ENCODE measurements around the gene FGD6.

The FGD6 gene

GRCh38 chr12:95072900-95073697 is 144.2 kb downstream of the FGD6 start, which contains the start of gene NR2C1 (continued):
- TF ChIP-seq PATZ1 (CRISPR knock-in tag; IDR thresholded peaks at IDR 0.05; ENCODE audit: borderline replicate concordance) (no peak), OSR1 (CRISPR knock-in tag; IDR thresholded peaks at IDR 0.05) (no peak)

GRCh38 chr12:95070378-95070777 is 146.9 kb downstream of the FGD6 start:
- TF ChIP-seq PPARA (CRISPR knock-in tag; IDR thresholded peaks at IDR 0.05; ENCODE audit: borderline replicate concordance) = no peak
- no peak for TF ChIP-seq POU6F1 (CRISPR knock-in tag; IDR thresholded peaks at IDR 0.05; ENCODE audit: borderline replicate concordance, low read depth)
- TF ChIP-seq ZC3H10 (CRISPR knock-in tag; IDR thresholded peaks at IDR 0.05) = no peak
- no peak for TF ChIP-seq BACH2 (CRISPR knock-in tag; IDR thresholded peaks at IDR 0.05; ENCODE audit: borderline replicate concordance)
- TF ChIP-seq CREB5 (CRISPR knock-in tag; IDR thresholded peaks at IDR 0.05; ENCODE audit: low read depth) = no peak
- no peak for TF ChIP-seq GLIS3 (CRISPR knock-in tag; IDR thresholded peaks at IDR 0.05)
- TF ChIP-seq ARNTL (CRISPR knock-in tag; IDR thresholded peaks at IDR 0.05; ENCODE audit: borderline replicate concordance, low read depth) = no peak
- no peak for TF ChIP-seq ZNF8 (CRISPR knock-in tag; IDR thresholded peaks at IDR 0.05)
- no peak for TF ChIP-seq TOX (CRISPR knock-in tag; IDR thresholded peaks at IDR 0.05; ENCODE audit: borderline replicate concordance)
- no peak for TF ChIP-seq ZFP3 (CRISPR knock-in tag; IDR thresholded peaks at IDR 0.05)
- no peak for TF ChIP-seq SNAI2 (CRISPR knock-in tag; IDR thresholded peaks at IDR 0.05)
- TF ChIP-seq ZFP30 (CRISPR knock-in tag; IDR thresholded peaks at IDR 0.05) = no peak
- no peak for TF ChIP-seq TCF4 (CRISPR knock-in tag; IDR thresholded peaks at IDR 0.05; ENCODE audit: borderline replicate concordance)

GRCh38 chr12:95066091-95066855 is 151.0 kb downstream of the FGD6 start:
- no peak for TF ChIP-seq ZNF565 (CRISPR knock-in tag; conservative IDR thresholded peaks at IDR 0.05; ENCODE audit: low read depth)
- TF ChIP-seq ARNTL (CRISPR knock-in tag; IDR thresholded peaks at IDR 0.05; ENCODE audit: borderline replicate concordance, low read depth) = no peak
- TF ChIP-seq CREB5 (CRISPR knock-in tag; IDR thresholded peaks at IDR 0.05; ENCODE audit: low read depth) = no peak
- no peak for TF ChIP-seq TSHZ2 (CRISPR knock-in tag; IDR thresholded peaks at IDR 0.05)
- no peak for TF ChIP-seq SNAI2 (CRISPR knock-in tag; IDR thresholded peaks at IDR 0.05)
- no peak for TF ChIP-seq GLIS3 (CRISPR knock-in tag; IDR thresholded peaks at IDR 0.05)
- no peak for TF ChIP-seq PATZ1 (CRISPR knock-in tag; IDR thresholded peaks at IDR 0.05; ENCODE audit: borderline replicate concordance)
- TF ChIP-seq ZFP30 (CRISPR knock-in tag; IDR thresholded peaks at IDR 0.05) = no peak
- TF ChIP-seq BACH2 (CRISPR knock-in tag; IDR thresholded peaks at IDR 0.05; ENCODE audit: borderline replicate concordance) = no peak
- no peak for TF ChIP-seq CSDC2 (CRISPR knock-in tag; IDR thresholded peaks at IDR 0.05)
- TF ChIP-seq TOX (CRISPR knock-in tag; IDR thresholded peaks at IDR 0.05; ENCODE audit: borderline replicate concordance) = no peak
- no peak for TF ChIP-seq POU6F1 (CRISPR knock-in tag; IDR thresholded peaks at IDR 0.05; ENCODE audit: borderline replicate concordance, low read depth)
- TF ChIP-seq OSR1 (CRISPR knock-in tag; IDR thresholded peaks at IDR 0.05) = no peak
- ATAC-seq = no peak

More at GRCh38 chr12:95070378-95070777, 146.9 kb downstream of the FGD6 start:
- no peak for ATAC-seq
